ENCODE results near the gene MYL6. TPM values are rescaled to one million over a fixed set of nuclear protein-coding genes. Genes with fewer than 3 reads are reported as not detected.

MYL6 gene
- total RNA-seq, result 2,082 and 2,483 TPM in 2 replicates

GRCh38 chr12:56158029-56158925 is at the start of gene MYL6:
Gene MYL6 (plus strand): TSS chr12:56158359. CDS start chr12:56158402, 43 bp downstream.

GRCh38 chr12:56116267-56117081 is 41.7 kb upstream of the MYL6 start, which contains the start of gene RPL41:
Gene RPL41 (plus strand): TSS chr12:56116633.

DNA sequence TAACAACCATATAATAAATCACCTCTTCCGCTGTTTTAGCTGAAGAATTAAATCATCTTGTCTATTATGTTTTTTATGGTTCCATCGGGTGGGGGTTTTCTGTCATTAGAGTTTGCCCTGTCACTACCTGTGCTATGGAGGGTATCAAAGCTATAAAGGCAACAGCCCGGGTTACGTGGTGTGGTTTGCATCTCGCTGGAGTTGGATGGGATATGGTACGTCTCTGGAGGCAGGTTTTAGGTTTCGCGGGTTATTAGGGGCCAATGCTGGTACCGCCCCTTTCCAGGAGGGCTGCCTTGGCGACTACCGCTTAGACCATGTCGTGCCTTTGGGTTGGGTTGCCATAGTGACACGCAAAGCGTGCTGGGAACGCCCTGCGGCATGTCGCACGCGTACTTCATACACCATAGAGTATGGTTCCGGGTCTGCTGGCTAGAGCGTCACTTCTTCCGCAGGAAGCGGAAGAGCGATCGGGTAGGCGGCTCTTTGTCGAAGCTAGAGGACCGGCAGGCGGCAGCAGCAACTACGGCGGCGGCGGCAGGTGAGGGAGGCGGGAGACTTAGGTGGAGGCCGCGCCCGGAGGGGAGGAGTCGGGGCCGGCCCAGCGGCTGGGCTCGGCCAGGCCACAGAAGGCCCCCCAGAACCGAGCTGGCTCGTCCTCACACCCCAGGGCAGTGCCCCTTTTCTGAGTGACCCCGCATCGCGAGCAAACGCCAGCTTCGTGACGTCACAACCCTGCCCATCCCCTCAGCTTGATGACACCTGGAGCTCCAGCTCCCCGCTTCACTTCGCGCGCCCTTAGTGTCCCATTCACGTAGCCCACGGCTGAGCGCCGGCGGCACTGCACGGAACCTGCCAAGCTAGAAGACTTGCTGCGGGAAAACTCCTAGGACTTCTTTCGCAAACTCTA is 40.1 kb upstream of the MYL6 start, which contains the start of gene ZC3H10:
ZC3H10 (plus strand) TSS at position 489 of the 910 bp plus-strand sequence. CDS start 2,297 bp downstream, outside the sequence.

GRCh38 chr12:56127888-56128669 is 30.1 kb upstream of the MYL6 start, which contains the start of gene ESYT1:
Gene ESYT1 (plus strand): TSS chr12:56128267. CDS start chr12:56128320, 53 bp downstream.

GRCh38 chr12:56152132-56152755 is 5.9 kb upstream of the MYL6 start, which contains the start of gene MYL6B:
Gene MYL6B (plus strand): TSS chr12:56152587. CDS start chr12:56153919, 1,332 bp downstream.

DNA sequence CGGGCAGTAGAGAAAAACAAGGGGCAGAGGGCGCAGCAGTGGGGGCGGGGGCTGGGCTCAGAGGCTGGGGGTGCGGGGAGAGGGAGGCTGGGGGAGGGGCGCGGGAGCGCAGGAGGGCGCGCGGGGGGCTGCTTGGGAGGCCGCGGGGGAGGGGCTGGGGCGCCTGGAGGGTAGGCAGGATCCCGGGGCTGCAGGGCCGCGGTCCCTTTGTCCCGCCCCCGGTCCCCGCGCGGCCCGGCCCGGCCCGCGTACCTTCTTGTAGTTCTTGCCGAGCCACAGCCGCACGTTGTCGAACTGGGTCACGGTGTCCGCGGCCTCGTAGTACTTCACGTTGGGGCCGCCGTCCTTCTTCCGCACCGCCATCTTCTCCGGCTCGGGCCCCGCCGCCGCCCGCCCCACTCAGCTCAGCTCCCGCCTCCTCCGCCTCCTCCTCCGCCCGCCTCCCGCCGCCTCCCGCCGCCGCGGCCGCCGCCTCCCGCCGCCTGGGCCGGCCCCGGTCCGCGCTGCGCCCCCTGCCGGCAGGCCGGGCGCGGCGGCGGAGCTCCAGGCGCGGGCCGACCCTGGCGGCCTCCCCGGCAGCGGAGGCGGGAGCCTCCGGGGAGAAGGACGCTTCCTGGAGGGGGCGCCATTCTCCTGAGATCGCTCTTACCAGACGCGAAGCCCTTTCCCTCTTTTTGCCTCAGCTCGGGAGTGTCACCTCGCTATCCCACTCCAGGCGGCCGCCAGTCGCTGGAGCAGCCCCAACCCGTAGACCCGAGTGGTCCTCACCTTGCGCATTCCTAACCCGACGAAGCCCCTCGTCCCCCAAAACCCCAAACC is 31.1 kb downstream of the MYL6 start, which contains the start of gene SMARCC2:
SMARCC2 (minus strand) TSS at position 385 of the 819 bp plus-strand sequence; CDS start at position 363, 22 bp downstream.

Other genes with a start within 250 kb of the MYL6 start
- gene PYM1, start 230.5 kb upstream of the MYL6 start, total RNA-seq, result 24.9 and 32.4 TPM in 2 replicates
- gene DGKA, start 227.2 kb upstream of the MYL6 start, total RNA-seq, result 29.8 and 32.7 TPM in 2 replicates
- gene PMEL, start 192.3 kb upstream of the MYL6 start, total RNA-seq, result 0.22 and 1.5 TPM in 2 replicates
- 12.2 and 28.4 TPM in 2 replicates for gene CDK2, start 191.5 kb upstream of the MYL6 start, total RNA-seq
- 41.6 and 51.5 TPM in 2 replicates for gene RAB5B, start 184.3 kb upstream of the MYL6 start, total RNA-seq
- 9.1 and 10.8 TPM in 2 replicates for gene SUOX, start 161.1 kb upstream of the MYL6 start, total RNA-seq
- 1.5 TPM in 2 replicates for gene IKZF4, start 137.3 kb upstream of the MYL6 start, total RNA-seq
- gene RPS26, start 116.4 kb upstream of the MYL6 start, total RNA-seq, result 174 and 483 TPM in 2 replicates
- gene ERBB3, start 78.2 kb upstream of the MYL6 start, total RNA-seq, result 0.11 and 0.75 TPM in 2 replicates
- 107 and 254 TPM in 2 replicates for gene PA2G4, start 53.8 kb upstream of the MYL6 start, total RNA-seq
- 1,557 and 2,417 TPM in 2 replicates for gene RPL41, start 41.7 kb upstream of the MYL6 start, total RNA-seq
- gene ZC3H10, start 40.1 kb upstream of the MYL6 start, total RNA-seq, result 4.7 and 6.3 TPM in 2 replicates
- 475 and 484 TPM in 2 replicates for gene ESYT1, start 30.1 kb upstream of the MYL6 start, total RNA-seq
- 59.2 and 112 TPM in 2 replicates for gene MYL6B, start 5.8 kb upstream of the MYL6 start, total RNA-seq
- gene SMARCC2, start 31.1 kb downstream of the MYL6 start, total RNA-seq, result 46.2 and 47.1 TPM in 2 replicates
- gene RNF41, start 63.6 kb downstream of the MYL6 start, total RNA-seq, result 117 and 180 TPM in 2 replicates
- 19.0 and 34.4 TPM in 2 replicates for gene NABP2, start 66.0 kb downstream of the MYL6 start, total RNA-seq
- 1.00 TPM in 1 of 2 replicates, not detected in the other for gene SLC39A5, start 71.7 kb downstream of the MYL6 start, total RNA-seq
- 18.0 and 21.7 TPM in 2 replicates for gene ANKRD52, start 100.0 kb downstream of the MYL6 start, total RNA-seq
- 6.2 and 7.4 TPM in 2 replicates for gene COQ10A, start 108.6 kb downstream of the MYL6 start, total RNA-seq
- 68.9 and 122 TPM in 2 replicates for gene CS, start 142.0 kb downstream of the MYL6 start, total RNA-seq
- 87.5 and 89.6 TPM in 2 replicates for gene CNPY2, start 157.6 kb downstream of the MYL6 start, total RNA-seq
- gene PAN2, start 175.6 kb downstream of the MYL6 start, total RNA-seq, result 22.6 and 25.4 TPM in 2 replicates
- 0.22 TPM in 1 of 2 replicates, not detected in the other for gene IL23A, start 180.5 kb downstream of the MYL6 start, total RNA-seq
- gene STAT2, start 201.7 kb downstream of the MYL6 start, total RNA-seq, result 147 and 327 TPM in 2 replicates
- not detected in 2 replicates for gene APOF, start 204.5 kb downstream of the MYL6 start, total RNA-seq